H1 (cell line): ENCODE data around the gene EPS8. TPM values are rescaled to one million over a fixed set of nuclear protein-coding genes. Genes with fewer than 3 reads are reported as not detected.

Experiments used
- CTCF ChIA-PET: fragments of 300-600 bp; sonication (Branson Sonifier 250); formaldehyde crosslinking; loops from one replicate; lab custom pipeline; 2021; ENCODE audit not compliant: partially characterized antibody; lab: Charles Lee
- POLR2A ChIA-PET: fragments of 300-600 bp; sonication (Branson Sonifier 250); formaldehyde crosslinking; loops from one replicate; lab custom pipeline; 2021; ENCODE audit warnings: inconsistent platforms; ENCODE audit not compliant: partially characterized antibody; lab: Charles Lee
- DNase-seq, 2 experiments: peaks; one replicate each; pipeline versions ENCODE4 v3.0.0 to v3.0.0-alpha.2; 2010 to 2022; ENCODE audit warnings: low spot score in 2 of 2, low read depth in 1 of 2, mixed read lengths in 1 of 2
- FAIRE-seq: peaks from 2 replicates; lab custom pipeline; 2011; peaks lifted over from hg19 to GRCh38; lab: Jason Lieb, UNC
- H2AFZ ChIP-seq: 2 replicates; pipeline ENCODE4 v1.8.1; 2012; ENCODE audit warnings: low read length, inconsistent platforms
- H2AK5ac ChIP-seq: 2 replicates; pipeline ENCODE4 v1.6.1; 2013; ENCODE audit warnings: low read depth, low read length
- H2BK120ac ChIP-seq: replicated peaks from 2 replicates; pipeline ENCODE3; 2013; ENCODE audit warnings: low read depth, low read length, inconsistent platforms
- H2BK12ac ChIP-seq: 2 replicates; pipeline ENCODE4 v1.6.1; 2013; ENCODE audit warnings: low read depth, low read length
- H2BK15ac ChIP-seq: 2 replicates; pipeline ENCODE4 v1.6.1; 2013; ENCODE audit warnings: low read length
- H2BK20ac ChIP-seq: 2 replicates; pipeline ENCODE4 v1.6.1; 2013; ENCODE audit warnings: low read length
- H2BK5ac ChIP-seq: 2 replicates; pipeline ENCODE4 v1.6.1; 2013; ENCODE audit warnings: low read depth, low read length
- H3K14ac ChIP-seq: 2 replicates; pipeline ENCODE4 v1.6.1; 2013; ENCODE audit warnings: inconsistent platforms; ENCODE audit not compliant: insufficient read length
- H3K18ac ChIP-seq: 2 replicates; pipeline ENCODE4 v1.6.1; 2013; ENCODE audit warnings: low read length; ENCODE audit errors: extremely low read depth
- H3K23ac ChIP-seq: 2 replicates; pipeline ENCODE4 v1.6.1; 2013; ENCODE audit warnings: inconsistent platforms; ENCODE audit not compliant: insufficient read length
- H3K23me2 ChIP-seq: 2 replicates; pipeline ENCODE4 v1.6.1; 2013; ENCODE audit warnings: low read depth, low read length
- H3K27ac ChIP-seq: 2 replicates; pipeline ENCODE4 v1.6.1; 2011; ENCODE audit warnings: low read depth, low read length, inconsistent platforms
- H3K27me3 ChIP-seq, 4 experiments: replicated peaks in 1 of 4; 1 replicate in 1 of 4; 2 replicates in 3 of 4; pipeline versions ENCODE4 v1.6.1 to v1.8.1; 2011 to 2013; ENCODE audit warnings: low read length in 3 of 4, mild to moderate bottlenecking in 3 of 4, inconsistent platforms in 2 of 4, mixed read lengths in 2 of 4, moderate library complexity in 1 of 4; ENCODE audit not compliant: control insufficient read depth in 3 of 4, insufficient read depth in 3 of 4; ENCODE audit errors: extremely low read depth in 1 of 4
- H3K36me3 ChIP-seq, 4 experiments: 2 replicates each; pipeline versions ENCODE4 v1.6.1 to v1.8.1; 2011 to 2013; ENCODE audit warnings: mild to moderate bottlenecking in 4 of 4, low read length in 3 of 4, moderate library complexity in 2 of 4, control low read depth in 1 of 4, inconsistent platforms in 1 of 4; ENCODE audit not compliant: insufficient read depth in 4 of 4, control insufficient read depth in 2 of 4
- H3K4ac ChIP-seq: replicated peaks from 2 replicates; pipeline ENCODE3; 2013; ENCODE audit warnings: low read length, low read depth, mixed read lengths, inconsistent platforms; ENCODE audit not compliant: insufficient read length
- H3K4me1 ChIP-seq, 4 experiments: replicated peaks in 1 of 4; 1 replicate in 1 of 4; 2 replicates in 3 of 4; pipeline versions ENCODE4 v1.6.1 to v1.8.1; 2011 to 2013; ENCODE audit warnings: low read length in 3 of 4, inconsistent platforms in 2 of 4, mixed read lengths in 1 of 4; ENCODE audit not compliant: insufficient read depth in 4 of 4, control insufficient read depth in 3 of 4
- H3K4me2 ChIP-seq, 2 experiments: 2 replicates each; pipeline versions ENCODE4 v1.6.1 to v1.8.1; 2011 to 2013; ENCODE audit warnings: low read depth in 2 of 2, low read length in 2 of 2, control low read depth in 1 of 2, inconsistent platforms in 1 of 2, mild to moderate bottlenecking in 1 of 2; ENCODE audit not compliant: insufficient read depth in 1 of 2
- H3K4me3 ChIP-seq, 4 experiments: fragments of 200-600, 300-600 bp in 1 of 4; sonication (generic), shearing (Covaris generic), sonication (Bioruptor Twin) in 1 of 4; 2 replicates each; pipeline versions ENCODE4 v1.5.1 to v1.8.1; 2011 to 2016; ENCODE audit warnings: low read length in 4 of 4, low read depth in 3 of 4, control low read depth in 2 of 4, inconsistent platforms in 2 of 4, mild to moderate bottlenecking in 2 of 4, mixed read lengths in 1 of 4, moderate library complexity in 1 of 4; ENCODE audit not compliant: insufficient read depth in 2 of 4; ENCODE audit errors: extremely low read depth in 1 of 4
- H3K56ac ChIP-seq: replicated peaks from 2 replicates; pipeline ENCODE3; 2013; ENCODE audit warnings: low read depth, mild to moderate bottlenecking, mixed read lengths, low read length, inconsistent platforms; ENCODE audit not compliant: insufficient read length
- H3K79me1 ChIP-seq: 2 replicates; pipeline ENCODE4 v1.6.1; 2013; ENCODE audit warnings: low read depth, low read length, control low read depth
- H3K79me2 ChIP-seq, 2 experiments: 2 replicates each; pipeline versions ENCODE4 v1.6.1 to v1.8.1; 2012 to 2013; ENCODE audit warnings: low read length in 2 of 2, mild to moderate bottlenecking in 2 of 2, inconsistent platforms in 1 of 2; ENCODE audit not compliant: insufficient read depth in 2 of 2, control insufficient read depth in 1 of 2
- H3K9ac ChIP-seq, 4 experiments: replicated peaks in 1 of 4; 1 replicate in 1 of 4; 2 replicates in 3 of 4; pipeline versions ENCODE4 v1.6.1 to v1.8.1; 2011 to 2013; ENCODE audit warnings: low read depth in 3 of 4, low read length in 3 of 4, control low read depth in 2 of 4, mild to moderate bottlenecking in 2 of 4, moderate library complexity in 2 of 4, inconsistent platforms in 1 of 4; ENCODE audit errors: extremely low read depth in 1 of 4
- H3K9me3 ChIP-seq, 2 experiments: 2 replicates each; pipeline versions ENCODE4 v1.6.1 to v1.8.1; 2012 to 2013; ENCODE audit warnings: mild to moderate bottlenecking in 2 of 2, moderate library complexity in 2 of 2, control low read depth in 1 of 2, inconsistent platforms in 1 of 2, low read depth in 1 of 2, low read length in 1 of 2, mixed read lengths in 1 of 2; ENCODE audit not compliant: insufficient read depth in 2 of 2
- H4K20me1 ChIP-seq, 2 experiments: replicated peaks in 1 of 2; 2 replicates each; pipeline versions ENCODE3 to v1.8.1; 2011 to 2013; ENCODE audit warnings: inconsistent platforms in 2 of 2, low read length in 2 of 2, mild to moderate bottlenecking in 1 of 2; ENCODE audit not compliant: insufficient read depth in 2 of 2, control insufficient read depth in 1 of 2
- H4K5ac ChIP-seq: 2 replicates; pipeline ENCODE4 v1.6.1; 2013; ENCODE audit warnings: low read length, low read depth, mixed read lengths, inconsistent platforms; ENCODE audit not compliant: insufficient read length
- H4K8ac ChIP-seq: 2 replicates; pipeline ENCODE4 v1.8.0; 2013; ENCODE audit warnings: mild to moderate bottlenecking, moderate library complexity, low read length, inconsistent platforms; ENCODE audit not compliant: insufficient read depth; ENCODE audit errors: extremely low read depth
- H4K91ac ChIP-seq: replicated peaks from 2 replicates; pipeline ENCODE3; 2013; ENCODE audit warnings: low read length, mixed read lengths, inconsistent platforms; ENCODE audit not compliant: insufficient read length
- ASH2L ChIP-seq: fragments of 200-600, 300-600 bp; sonication (generic); IDR thresholded peaks from one replicate; pipeline ENCODE4 v1.7.1; 2017; ENCODE audit warnings: low read length
- BCL11A ChIP-seq, 2 experiments: IDR thresholded peaks; one replicate each; pipeline ENCODE4 v1.6.1; 2011; ENCODE audit warnings: low read depth in 2 of 2, low read length in 2 of 2, mild to moderate bottlenecking in 2 of 2
- CBX5 ChIP-seq: fragments of 300-800, 300-1000 bp; sonication (generic); IDR thresholded peaks from 2 replicates; pipeline ENCODE4 v1.7.1; 2016; ENCODE audit warnings: antibody characterized with exemption, low read length, low read depth
- CHD2 ChIP-seq: IDR thresholded peaks from 2 replicates; pipeline ENCODE4 v1.6.1; 2012; ENCODE audit warnings: low read length, improper control_type of control experiment
- CREB1 ChIP-seq: IDR thresholded peaks from 2 replicates; pipeline ENCODE4 v1.6.1; 2012; ENCODE audit warnings: inconsistent platforms
- EP300 ChIP-seq, 2 experiments: IDR thresholded peaks; 1 replicate in 1 of 2; 2 replicates in 1 of 2; pipeline ENCODE4 v1.6.1; 2011 to 2012; ENCODE audit warnings: low read depth in 2 of 2, low read length in 2 of 2, mild to moderate bottlenecking in 2 of 2, borderline replicate concordance in 1 of 2, inconsistent platforms in 1 of 2, moderate library complexity in 1 of 2
- GTF2F1 ChIP-seq: IDR thresholded peaks from 2 replicates; pipeline ENCODE4 v1.6.1; 2012; ENCODE audit warnings: low read depth, low read length, improper control_type of control experiment, borderline replicate concordance
- KDM4A ChIP-seq: IDR thresholded peaks from one replicate; pipeline ENCODE4 v1.7.1; 2012; ENCODE audit warnings: low read depth, mild to moderate bottlenecking, moderate library complexity, low read length, inconsistent platforms; ENCODE audit not compliant: severe bottlenecking
- KDM5A ChIP-seq: fragments of 200-600 bp; IDR thresholded peaks from 2 replicates; pipeline ENCODE4 v1.7.1; 2012; ENCODE audit warnings: mild to moderate bottlenecking, low read length, inconsistent platforms, mixed read lengths
- NANOG ChIP-seq: IDR thresholded peaks from 2 replicates; pipeline ENCODE4 v1.6.1; 2011; ENCODE audit warnings: low read length, low read depth, mild to moderate bottlenecking, inconsistent platforms; ENCODE audit not compliant: insufficient read depth, poor library complexity, severe bottlenecking
- SIN3A ChIP-seq, 2 experiments: IDR thresholded peaks in 1 of 2; conservative IDR thresholded peaks in 1 of 2; 2 replicates each; pipeline ENCODE4 v1.6.1; 2011 to 2012; ENCODE audit warnings: low read length in 2 of 2, improper control_type of control experiment in 1 of 2, low read depth in 1 of 2, mild to moderate bottlenecking in 1 of 2
- SP2 ChIP-seq: IDR thresholded peaks from 2 replicates; pipeline ENCODE4 v1.6.1; 2012; ENCODE audit warnings: mild to moderate bottlenecking, low read length, inconsistent platforms
- SRF ChIP-seq: IDR thresholded peaks from 2 replicates; pipeline ENCODE4 v1.6.1; 2011; ENCODE audit warnings: mild to moderate bottlenecking, low read depth, low read length, moderate library complexity
- ZNF274 ChIP-seq: IDR thresholded peaks from 2 replicates; pipeline ENCODE4 v1.7.0; 2012; ENCODE audit warnings: low read length, borderline replicate concordance; ENCODE audit errors: extremely low read depth
- WGBS, 2 experiments: shearing (Covaris generic) in 1 of 2; methylation state at CpG; one replicate each; pipeline versions ENCODE4 v1.1.6 to v1.1.7; 2013 to 2015; ENCODE audit warnings: low lambda C conversion rate in 2 of 2, mixed read lengths in 2 of 2, inconsistent platforms in 1 of 2, low coverage in 1 of 2, missing lambda C conversion rate in 1 of 2; ENCODE audit not compliant: insufficient replicate concordance in 2 of 2, insufficient coverage in 1 of 2, insufficient read length in 1 of 2; ENCODE audit errors: extremely low coverage in 1 of 2, missing lambda C conversion rate in 1 of 2; 5-methylcytosine and 5-hydroxymethylcytosine counted together
- polyA plus RNA-seq, 7 experiments: library from polyadenylated mRNA; depleted of rRNA in 3 of 7; stranded (reverse) in 5 of 7; unstranded in 2 of 7; fragments of >200 nt in 5 of 7; fragments of 200-250 nt in 2 of 7; gene quantifications; 1 replicate in 5 of 7; 2 replicates in 1 of 7; 4 replicates in 1 of 7; pipeline versions ENCODE4 v1.2.1 to v1.2.3, GENCODE V29; 2011 to 2013; ENCODE audit warnings: missing spikeins in 2 of 7, mixed read lengths in 2 of 7
- total RNA-seq: library from RNA; stranded (reverse); fragmentation: NEBNext Ultra II Directional; extraction: Animal tissue kit (Norgen Biotek cat#: 25700); gene quantifications from 2 replicates; pipeline ENCODE4 v1.2.1, GENCODE V29; 2021

Gene EPS8
- total and polyA plus RNA-seq, 2 of the 8 experiments (the other 6 are each of a cell fraction or from before 2014, with no cell fraction given): 3.0 to 4.6 TPM

DNA sequence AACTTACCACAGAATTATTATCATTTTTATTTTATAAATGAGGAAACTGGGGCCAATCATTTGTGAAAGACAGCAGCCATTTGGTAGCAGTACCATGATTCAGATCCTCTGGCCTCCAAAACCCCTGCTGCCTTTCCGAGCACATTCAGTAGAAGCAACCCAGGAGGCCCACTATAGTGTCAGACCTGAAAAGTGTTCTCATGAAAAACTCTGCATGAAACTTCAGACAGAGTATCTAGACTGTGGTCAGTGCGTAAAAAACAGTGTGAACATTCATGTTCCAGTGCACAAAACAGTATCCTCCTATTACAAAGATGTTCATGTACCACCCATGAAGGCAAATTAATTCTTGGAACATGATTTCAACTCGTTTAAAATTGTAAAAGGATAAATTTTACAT, 112.0 kb downstream of the EPS8 start:
- no peak for DNase-seq
- Histone ChIP-seq H3K79me1 (no peaks in the 10 kb centered on the region), H3K14ac (no peak overlapping the region), H4K20me1 (no peaks in the 10 kb centered on the region), H3K36me3 (no peaks in the 10 kb centered on the region), H3K79me2 (no peaks in the 10 kb centered on the region), H2BK20ac (no peak overlapping the region), H2BK12ac (no peak overlapping the region), H4K8ac (no peak overlapping the region), H4K91ac (no peak overlapping the region), H3K27me3 (no peaks in the 10 kb centered on the region), H3K23me2 (no peaks in the 10 kb centered on the region), H3K18ac (no peak overlapping the region), H2AK5ac (no peak overlapping the region), H3K27ac (no peak overlapping the region), H3K4ac (no peak overlapping the region), H2AFZ (no peak overlapping the region), H3K4me3 (no peak overlapping the region), H3K9ac (no peak overlapping the region), H3K23ac (no peak overlapping the region), H2BK5ac (no peak overlapping the region), H3K4me1 (no peaks in the 10 kb centered on the region), H3K4me2 (no peak overlapping the region), H3K9me3 (no peaks in the 10 kb centered on the region), H2BK15ac (no peak overlapping the region), H3K56ac (no peak overlapping the region), H4K5ac (no peak overlapping the region), H2BK120ac (no peak overlapping the region)
- ChIA-PET CTCF (interaction anchor here (0.9 kb wide), 1 partner anchor 97 kb away, joined by 3 read pairs; no protein-coding TSS in a partner anchor), POLR2A (no interaction called here)
- 85% methylated on average over 3 of the region's 3 CpGs; no CpG with 5 or more reads in 1 of the 2 experiments for WGBS, 2 experiments
- peak; percentile 7 for FAIRE-seq
- TF ChIP-seq NANOG: no peak
- TF ChIP-seq KDM4A: no peak
- TF ChIP-seq CHD2: no peak
- TF ChIP-seq CREB1: no peak
- TF ChIP-seq EP300 (IDR thresholded peaks at IDR 0.05; ENCODE audit: borderline replicate concordance in 1 of 2, low read depth in 2 of 2, low read length in 2 of 2): no peak
- TF ChIP-seq SRF: no peak
- TF ChIP-seq GTF2F1: no peak
- no peak for TF ChIP-seq KDM5A
- no peak for TF ChIP-seq ASH2L
- TF ChIP-seq ZNF274: no peak
- TF ChIP-seq CBX5: no peak
- TF ChIP-seq SIN3A (conservative IDR thresholded peaks at IDR 0.05 in 1 of 2, IDR thresholded peaks at IDR 0.05 in 1 of 2; ENCODE audit: low read depth in 1 of 2, low read length in 2 of 2): no peak
- TF ChIP-seq SP2: no peak
- no peak for TF ChIP-seq BCL11A (IDR thresholded peaks at IDR 0.05; ENCODE audit: low read depth in 2 of 2, low read length in 2 of 2)
